ENCODE data around the gene C11orf52.
A peak's percentile ranks its signal among the peaks of the same experiment; 100 is the strongest.
"Not testable (repeated sequence)": the region's sequence is repeated elsewhere in the genome, so short reads cannot be mapped to it uniquely, and the experiment has no call there.

C11orf52 gene

GRCh38 chr11:111918390-111919256, at the start of gene C11orf52:
TSS of gene C11orf52 (plus strand) at chr11:111918913. CDS start at chr11:111918973, 60 bp downstream.
- no peak for DNase-seq

- DNase-seq: no peak
Observed at GRCh38 chr11:111870113-111870512, 48.6 kb upstream of the C11orf52 start.

- no peak for DNase-seq
Observed at GRCh38 chr11:111870522-111870885, 48.2 kb upstream of the C11orf52 start.

- peak; percentile 19 for DNase-seq
Observed at GRCh38 chr11:111870886-111871692, 47.6 kb upstream of the C11orf52 start, which contains the start of gene ALG9. TSS of gene ALG9 (minus strand) at chr11:111871581. CDS start at chr11:111871482, 99 bp downstream.

DNA sequence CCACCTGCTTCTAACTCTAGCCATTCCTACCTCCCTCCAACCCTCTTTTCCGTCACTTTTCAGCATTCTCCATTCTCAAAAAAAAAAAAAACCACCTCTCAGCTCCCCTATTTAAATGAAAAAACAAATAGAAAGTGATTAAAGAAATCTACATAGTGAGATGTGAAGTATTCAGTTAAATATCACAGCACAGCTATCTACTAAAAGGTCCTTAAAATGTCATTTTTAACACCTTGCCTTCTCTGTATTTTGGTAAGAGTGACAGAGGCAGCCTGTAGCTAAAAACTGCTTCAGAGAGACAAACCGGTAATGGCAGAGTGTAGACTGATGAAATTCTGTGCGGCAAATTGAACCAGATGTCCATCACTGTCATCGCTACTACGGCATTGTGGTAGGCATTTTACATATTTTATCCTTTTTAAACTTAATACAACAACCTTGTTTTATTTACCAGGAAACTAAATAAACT, 47.0 kb upstream of the C11orf52 start:
- DNase-seq: no peak

- DNase-seq: no peak
Observed at GRCh38 chr11:111878385-111878848, 40.3 kb upstream of the C11orf52 start.

GRCh38 chr11:111878849-111879636, 39.7 kb upstream of the C11orf52 start, which contains the start of the genes CFAP68 and FDXACB1:
TSS of gene CFAP68 (plus strand) at chr11:111879541. CDS start at chr11:111879561, 20 bp downstream.
TSS of gene FDXACB1 (minus strand) at chr11:111879165. CDS start at chr11:111879132, 33 bp downstream.
- DNase-seq: peak; percentile 72

DNA sequence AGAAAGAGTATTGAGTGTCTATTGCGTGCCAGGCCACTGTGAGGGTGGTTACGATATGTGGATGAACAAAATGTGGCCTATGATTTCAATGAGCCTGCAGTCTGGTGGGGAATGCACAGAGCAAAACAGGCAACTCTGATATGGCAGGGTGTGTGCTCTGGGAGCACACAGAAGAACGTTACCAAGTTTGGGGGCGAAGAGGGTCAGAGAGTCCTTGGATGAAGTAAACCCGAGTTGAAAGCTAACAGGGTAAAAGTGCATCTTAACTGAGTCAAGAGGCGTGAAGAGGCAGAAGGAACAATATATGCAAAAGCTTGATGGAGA, 39.1 kb upstream of the C11orf52 start:
- no peak for DNase-seq

- no peak for DNase-seq
Observed at GRCh38 chr11:111882202-111882601, 36.5 kb upstream of the C11orf52 start.

DNA sequence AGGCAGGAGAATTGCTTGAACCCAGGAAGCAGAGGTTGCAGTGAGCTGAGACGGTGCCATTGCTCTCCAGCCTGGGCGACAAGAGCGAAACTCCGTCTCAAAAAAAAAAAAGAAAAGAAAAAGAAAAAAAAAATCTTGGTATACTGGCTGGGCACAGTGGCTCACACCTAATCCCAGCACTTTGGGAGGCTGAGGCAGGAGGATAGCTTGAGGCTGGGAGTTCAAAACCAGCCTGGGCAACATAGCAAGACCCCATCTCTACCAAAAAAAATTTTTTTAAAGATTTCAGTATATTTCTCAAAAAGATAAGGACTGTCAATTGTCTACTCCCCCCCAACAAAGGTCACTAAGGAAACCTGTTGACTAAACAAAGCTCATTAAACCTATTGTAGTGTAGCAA, 33.7 kb upstream of the C11orf52 start:
- DNase-seq: not testable (repeated sequence)

- no peak for DNase-seq
Observed at GRCh38 chr11:111886032-111886431, 32.7 kb upstream of the C11orf52 start.

- DNase-seq: no peak
Observed at GRCh38 chr11:111886844-111887243, 31.9 kb upstream of the C11orf52 start.

- DNase-seq: no peak
Observed at GRCh38 chr11:111905411-111905810, 13.3 kb upstream of the C11orf52 start.

DNA sequence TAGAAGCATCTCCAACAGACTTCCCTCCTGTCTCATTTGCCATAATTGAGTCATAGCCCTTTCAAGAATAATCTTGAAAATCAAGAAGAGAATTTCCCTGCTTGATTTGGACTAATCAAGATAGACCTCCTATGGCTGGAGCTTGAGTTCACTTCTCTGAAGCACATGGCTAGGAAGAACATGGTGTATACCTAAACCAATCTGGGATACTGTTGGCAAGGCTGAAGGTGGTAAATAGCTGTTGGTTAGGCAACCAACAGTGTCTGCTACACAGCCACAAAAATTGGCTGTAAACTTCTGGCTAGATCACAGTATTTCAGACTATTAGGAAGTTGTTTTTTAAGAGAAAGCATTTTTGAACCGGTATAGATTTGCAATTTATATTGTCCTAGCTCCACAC, 12.0 kb upstream of the C11orf52 start:
- DNase-seq: no peak

DNA sequence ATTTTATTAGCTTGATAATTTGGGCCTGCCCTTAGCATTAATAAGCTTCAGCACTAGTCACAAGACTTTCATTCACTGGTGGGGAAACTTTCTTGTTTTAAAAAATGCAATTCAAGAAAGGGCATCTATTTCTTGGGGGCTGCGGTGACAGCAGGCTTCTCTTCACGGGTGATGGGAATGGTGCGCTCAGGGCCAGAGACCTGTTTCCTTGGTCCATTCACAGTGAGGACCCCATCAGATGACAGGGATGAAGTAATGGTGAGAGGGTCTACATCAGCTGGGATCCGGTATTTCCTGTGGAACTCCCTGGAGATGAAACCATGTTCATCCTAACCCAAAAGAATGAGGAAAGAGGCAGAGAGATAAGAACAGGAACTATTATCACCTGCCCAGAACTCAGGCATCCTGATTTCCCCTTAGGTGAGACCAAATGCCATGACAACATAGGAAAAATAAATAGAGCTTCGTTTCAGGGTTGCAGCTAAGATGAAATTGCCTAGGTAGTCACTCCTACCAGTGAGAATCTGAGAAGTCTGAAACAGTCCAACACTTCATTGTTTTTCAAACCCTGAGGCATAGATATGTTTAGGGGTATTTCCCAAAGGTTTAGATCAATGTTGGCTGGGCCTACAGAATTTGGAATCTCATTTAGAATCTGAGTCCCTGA, 9.9 kb upstream of the C11orf52 start:
- no peak for DNase-seq

- no peak for DNase-seq
Observed at GRCh38 chr11:111909378-111909777, 9.3 kb upstream of the C11orf52 start.

DNA sequence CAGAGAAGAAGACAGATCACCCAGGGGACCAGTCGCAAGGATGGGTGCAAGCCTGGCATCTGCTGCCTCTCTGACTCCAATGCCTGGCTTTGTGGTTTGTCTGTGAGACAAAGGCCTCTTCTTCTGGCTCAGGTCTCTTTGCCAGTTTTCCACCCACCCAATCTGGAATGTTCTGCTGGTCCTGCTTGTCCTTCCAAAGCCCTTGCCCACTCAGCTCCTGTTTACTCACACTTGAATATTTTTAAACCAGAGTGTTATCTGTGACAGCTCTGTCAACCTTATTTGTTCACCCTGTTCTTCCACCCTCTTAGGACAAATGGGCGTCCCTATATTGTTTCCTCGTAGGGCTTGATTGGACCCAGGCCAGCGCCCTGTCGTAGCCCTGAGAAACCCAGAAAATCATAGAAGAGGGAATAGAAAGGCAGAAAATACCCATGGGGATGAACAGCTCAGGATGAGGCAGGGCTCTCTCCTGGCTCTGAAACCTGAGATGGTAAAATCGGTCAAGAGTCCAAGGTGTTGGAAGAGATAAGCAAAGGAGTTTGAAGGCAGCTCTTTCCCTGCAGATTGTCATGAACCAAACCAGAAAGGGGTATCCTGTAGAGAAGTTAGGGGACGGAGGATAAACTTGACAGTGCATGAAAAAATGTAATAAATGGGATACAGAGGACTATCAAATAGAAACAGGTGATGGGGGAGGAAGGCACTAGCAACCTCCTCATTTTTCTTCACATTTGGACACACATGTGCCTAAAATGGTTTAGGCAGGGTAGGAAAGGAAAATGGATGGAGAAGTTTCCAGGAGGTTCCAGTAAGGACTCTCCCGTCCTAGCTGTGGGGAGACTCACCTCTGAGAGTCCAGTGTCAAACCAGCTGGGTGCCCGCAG, 7.8 kb upstream of the C11orf52 start:
- DNase-seq: no peak

GRCh38 chr11:111911563-111912401, 6.9 kb upstream of the C11orf52 start, which contains the start of gene CRYAB:
TSS of gene CRYAB (minus strand) at chr11:111911770. CDS start at chr11:111911724, 46 bp downstream.
- DNase-seq: no peak

- DNase-seq: no peak
Observed at GRCh38 chr11:111912535-111912934, 6.2 kb upstream of the C11orf52 start, which contains the start of gene HSPB2. TSS of gene HSPB2 (plus strand) at chr11:111912734. CDS start at chr11:111912830, 96 bp downstream.

Data from NCI-H1694 (cell line).